ENCODE measurements around the gene TNP2. TPM values are rescaled to one million over a fixed set of nuclear protein-coding genes. Genes with fewer than 3 reads are reported as not detected.

The TNP2 gene
- total and polyA plus RNA-seq, 2 experiments from 2014 or later, result not detected

DNA sequence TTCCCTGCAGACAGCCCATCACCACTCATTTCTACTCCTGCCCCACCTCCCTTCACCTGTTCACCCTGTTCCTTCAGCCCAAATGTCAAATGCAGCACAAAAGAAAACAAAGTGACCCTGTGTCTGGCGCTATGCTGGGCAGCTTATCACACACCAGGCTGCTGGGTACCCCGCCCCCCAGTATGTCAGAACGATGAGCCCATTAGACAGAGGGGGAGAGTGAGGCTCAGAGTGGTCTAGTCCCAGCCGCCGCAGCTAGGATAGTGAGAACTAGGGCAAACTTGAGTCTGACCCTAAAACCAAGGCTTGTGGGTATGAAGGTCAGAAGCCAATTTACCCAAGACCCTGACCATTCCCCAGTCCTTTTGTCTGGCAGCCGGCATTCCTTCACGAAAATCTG, 4.0 kb downstream of the TNP2 start:
- Mint-ChIP-seq H3K4me3 (no peak overlapping the region), H3K36me3 (ENCODE audit: low read depth) (no peaks in the 10 kb centered on the region), H3K4me1 (peaks cover 3% of the 10 kb centered on the region; the same call in 2 of the 3 replicates), H3K27me3 (ENCODE audit: insufficient read depth, low read depth, poor library complexity) (peaks cover 11% of the 10 kb centered on the region), H3K9me3 (no peaks in the 10 kb centered on the region), H3K27ac (no peak overlapping the region)
- no peak for DNase-seq (ENCODE audit: low spot score)
- TF ChIP-seq NANOG (IDR thresholded peaks at IDR 0.05; ENCODE audit: borderline replicate concordance) (no peak), CREB1 (CRISPR knock-in tag; IDR thresholded peaks at IDR 0.05; ENCODE audit: low read depth) (no peak), JUNB (IDR thresholded peaks at IDR 0.05; ENCODE audit: unreplicated experiment) (no peak), ETS1 (IDR thresholded peaks at IDR 0.05) (no peak), REST (IDR thresholded peaks at IDR 0.05; ENCODE audit: unreplicated experiment) (no peak), ZNF114 (CRISPR knock-in tag; IDR thresholded peaks at IDR 0.05) (no peak), ZNF331 (CRISPR knock-in tag; IDR thresholded peaks at IDR 0.05; ENCODE audit: low read depth) (no peak), STAT1 (IDR thresholded peaks at IDR 0.05; ENCODE audit: unreplicated experiment) (no peak), EZH2phosphoT487 (IDR thresholded peaks at IDR 0.05; ENCODE audit: unreplicated experiment) (no peak)
- TF ChIP-seq, protein P1, sequence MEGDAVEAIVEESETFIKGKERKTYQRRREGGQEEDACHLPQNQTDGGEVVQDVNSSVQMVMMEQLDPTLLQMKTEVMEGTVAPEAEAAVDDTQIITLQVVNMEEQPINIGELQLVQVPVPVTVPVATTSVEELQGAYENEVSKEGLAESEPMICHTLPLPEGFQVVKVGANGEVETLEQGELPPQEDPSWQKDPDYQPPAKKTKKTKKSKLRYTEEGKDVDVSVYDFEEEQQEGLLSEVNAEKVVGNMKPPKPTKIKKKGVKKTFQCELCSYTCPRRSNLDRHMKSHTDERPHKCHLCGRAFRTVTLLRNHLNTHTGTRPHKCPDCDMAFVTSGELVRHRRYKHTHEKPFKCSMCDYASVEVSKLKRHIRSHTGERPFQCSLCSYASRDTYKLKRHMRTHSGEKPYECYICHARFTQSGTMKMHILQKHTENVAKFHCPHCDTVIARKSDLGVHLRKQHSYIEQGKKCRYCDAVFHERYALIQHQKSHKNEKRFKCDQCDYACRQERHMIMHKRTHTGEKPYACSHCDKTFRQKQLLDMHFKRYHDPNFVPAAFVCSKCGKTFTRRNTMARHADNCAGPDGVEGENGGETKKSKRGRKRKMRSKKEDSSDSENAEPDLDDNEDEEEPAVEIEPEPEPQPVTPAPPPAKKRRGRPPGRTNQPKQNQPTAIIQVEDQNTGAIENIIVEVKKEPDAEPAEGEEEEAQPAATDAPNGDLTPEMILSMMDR (conservative IDR thresholded peaks at IDR 0.05; ENCODE audit: low read depth in 2 of 2), result no peak
- no peaks in the 10 kb centered on the region for H3K79me2 ChIP-seq (replicated peaks; ENCODE audit: insufficient read depth)
- no peak overlapping the region for H3K4me2 ChIP-seq
- ATAC-seq, result no peak
- no peaks in the 10 kb centered on the region for H3K36me3 ChIP-seq (ENCODE audit: insufficient read depth)
- H3K4me3 ChIP-seq, result no peak overlapping the region
- no peaks in the 10 kb centered on the region for H4K20me1 ChIP-seq (replicated peaks; ENCODE audit: insufficient read depth)
- H3K27ac ChIP-seq (ENCODE audit: low read depth), result no peak overlapping the region
- H2AFZ ChIP-seq, result no peak overlapping the region
- no peaks in the 10 kb centered on the region; the same call in 1 of the 2 replicates for H3K4me1 ChIP-seq (ENCODE audit: insufficient read depth)
- peaks cover 3% of the 10 kb centered on the region; the same call in 1 of the 2 replicates for H3K9me2 ChIP-seq (ENCODE audit: insufficient read depth)
- H3K27me3 ChIP-seq (ENCODE audit: insufficient read depth), result no peaks in the 10 kb centered on the region
- H3F3A ChIP-seq (replicated peaks; ENCODE audit: low read depth), result no peaks in the 10 kb centered on the region; the same call in 1 of the 2 replicates
